Suprapubic skin (tissue), 4 donors: ENCODE results near the gene EDNRB. TPM values are rescaled to one million over a fixed set of nuclear protein-coding genes. Genes with fewer than 3 reads are reported as not detected.

Source experiments
- DNase-seq, 2 donors: peaks; one replicate each; pipeline ENCODE4 v3.0.0-alpha.2; 2019; ENCODE audit warnings: low spot score in 2 of 2
- H3K27ac ChIP-seq: fragments of 200-600 bp; sonication (generic); one replicate; pipeline ENCODE4 v1.5.1; 2019
- H3K27me3 ChIP-seq: fragments of 200-600 bp; sonication (generic); one replicate; pipeline ENCODE4 v1.5.1; 2019
- H3K36me3 ChIP-seq: fragments of 200-600 bp; sonication (generic); one replicate; pipeline ENCODE4 v1.5.1; 2019
- H3K4me1 ChIP-seq: fragments of 200-600 bp; sonication (generic); one replicate; pipeline ENCODE4 v1.5.1; 2019
- H3K4me3 ChIP-seq: fragments of 200-600 bp; sonication (generic); one replicate; pipeline ENCODE4 v1.5.1; 2019; ENCODE audit warnings: mild to moderate bottlenecking
- H3K9me3 ChIP-seq: fragments of 200-600 bp; sonication (generic); one replicate; pipeline ENCODE4 v1.5.1; 2019
- CTCF ChIP-seq, 2 donors: fragments of 200-600 bp in 1 of 2; fragments of 450-650 bp in 1 of 2; sonication (generic) in 1 of 2; IDR thresholded peaks; one replicate each; pipeline ENCODE4 v1.5.1; 2016 to 2019; ENCODE audit warnings: antibody characterized with exemption in 2 of 2, mild to moderate bottlenecking in 1 of 2, moderate library complexity in 1 of 2
- EP300 ChIP-seq: sonication (generic); formaldehyde crosslinking; IDR thresholded peaks from one replicate; pipeline ENCODE4 v1.6.1; 2017; ENCODE audit warnings: antibody characterized with exemption
- POLR2A ChIP-seq, 2 donors: fragments of 450-650 bp; IDR thresholded peaks; one replicate each; pipeline ENCODE4 v1.6.1; 2017; ENCODE audit warnings: antibody characterized with exemption in 2 of 2, mild to moderate bottlenecking in 2 of 2, moderate library complexity in 2 of 2
- POLR2AphosphoS5 ChIP-seq, 3 donors: sonication (generic); formaldehyde crosslinking; IDR thresholded peaks; one replicate each; pipeline ENCODE4 v1.6.1; 2017; ENCODE audit warnings: antibody characterized with exemption in 3 of 3
- WGBS: methylation state at CpG from one replicate; pipeline ENCODE4 v1.1.5; 2018; 5-methylcytosine and 5-hydroxymethylcytosine counted together
- total RNA-seq, 4 donors: library from RNA; depleted of rRNA; stranded (reverse); fragments of >200 nt; gene quantifications; one replicate each; pipeline ENCODE4 v1.1.0, GENCODE V29; 2016

Gene EDNRB
- total RNA-seq, 4 donors from 2014 or later: 22.9 to 35.2 (median 26.8) TPM

DNA sequence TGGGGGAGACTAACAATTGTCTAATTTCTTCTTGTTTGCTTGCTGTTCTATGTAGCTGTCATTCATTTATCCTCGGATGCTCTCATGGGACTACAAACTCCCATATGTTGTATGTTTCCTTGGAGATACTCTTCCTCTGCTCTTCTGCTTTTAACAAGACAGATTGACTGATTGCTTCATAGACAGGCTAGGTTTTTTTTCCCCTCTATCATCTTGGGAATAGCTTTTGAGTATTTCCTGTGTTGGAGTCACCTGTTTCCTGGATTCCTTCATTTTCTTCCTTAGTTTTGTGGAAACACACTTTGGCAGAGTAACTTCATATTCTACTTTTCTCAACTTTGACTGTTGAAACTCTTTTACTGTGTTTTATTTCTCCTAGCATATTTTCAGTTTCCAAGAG, 27.6 kb downstream of the EDNRB start:
- H3K4me1 ChIP-seq: no peaks in the 10 kb centered on the region
- H3K4me3 ChIP-seq: no peak overlapping the region
- H3K9me3 ChIP-seq: no peaks in the 10 kb centered on the region
- no peak for DNase-seq
- no peaks in the 10 kb centered on the region for H3K27me3 ChIP-seq
- H3K27ac ChIP-seq: no peak overlapping the region
- 69% methylated on average over 1 of the region's 1 CpG for WGBS
- no peak for TF ChIP-seq POLR2AphosphoS5 (IDR thresholded peaks at IDR 0.05)
- TF ChIP-seq POLR2A (IDR thresholded peaks at IDR 0.05): no peak
- TF ChIP-seq CTCF (IDR thresholded peaks at IDR 0.05): no peak
- TF ChIP-seq EP300: no peak
- H3K36me3 ChIP-seq: no peaks in the 10 kb centered on the region

GRCh38 chr13:77883328-77883727, 35.3 kb downstream of the EDNRB start:
- Histone ChIP-seq H3K9me3 (no peaks in the 10 kb centered on the region), H3K27me3 (no peaks in the 10 kb centered on the region), H3K4me3 (no peak overlapping the region), H3K27ac (no peak overlapping the region), H3K36me3 (no peaks in the 10 kb centered on the region), H3K4me1 (no peaks in the 10 kb centered on the region)
- TF ChIP-seq EP300: no peak
- TF ChIP-seq POLR2A (IDR thresholded peaks at IDR 0.05): no peak
- TF ChIP-seq CTCF (IDR thresholded peaks at IDR 0.05): no peak
- TF ChIP-seq POLR2AphosphoS5 (IDR thresholded peaks at IDR 0.05): no peak
- DNase-seq: no peak
- 91% methylated on average over 2 of the region's 2 CpGs for WGBS

DNA sequence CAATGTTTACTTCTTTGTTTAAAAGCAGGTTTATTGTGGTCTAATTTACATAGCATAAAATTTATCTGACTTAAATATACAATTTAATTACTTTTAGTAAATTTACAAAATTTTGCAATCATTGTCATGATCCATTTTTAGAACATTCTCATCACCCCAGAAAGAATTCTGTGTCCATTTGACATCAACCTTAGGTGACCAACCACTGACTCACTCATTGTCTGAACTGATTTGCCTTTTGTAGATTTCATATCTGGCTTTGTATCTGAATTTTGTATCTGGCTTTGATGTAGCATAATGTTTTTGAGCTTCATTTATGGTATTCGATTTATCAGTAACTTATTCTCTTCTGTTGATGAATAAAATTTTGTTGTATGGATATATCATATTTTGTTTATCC, 40.4 kb downstream of the EDNRB start:
- Histone ChIP-seq H3K9me3 (no peaks in the 10 kb centered on the region), H3K4me1 (no peaks in the 10 kb centered on the region), H3K27me3 (no peaks in the 10 kb centered on the region), H3K4me3 (no peak overlapping the region), H3K27ac (no peak overlapping the region), H3K36me3 (no peaks in the 10 kb centered on the region)
- 93% methylated on average over 1 of the region's 1 CpG for WGBS
- TF ChIP-seq POLR2A (IDR thresholded peaks at IDR 0.05): no peak
- TF ChIP-seq POLR2AphosphoS5 (IDR thresholded peaks at IDR 0.05): no peak
- no peak for TF ChIP-seq CTCF (IDR thresholded peaks at IDR 0.05)
- TF ChIP-seq EP300: no peak
- no peak for DNase-seq

- Histone ChIP-seq H3K27ac (no peak overlapping the region), H3K4me1 (no peaks in the 10 kb centered on the region), H3K27me3 (no peaks in the 10 kb centered on the region), H3K4me3 (no peak overlapping the region), H3K9me3 (no peaks in the 10 kb centered on the region), H3K36me3 (no peaks in the 10 kb centered on the region)
- no peak for DNase-seq
- TF ChIP-seq EP300: no peak
- TF ChIP-seq CTCF (IDR thresholded peaks at IDR 0.05): no peak
- TF ChIP-seq POLR2AphosphoS5 (IDR thresholded peaks at IDR 0.05): no peak
- TF ChIP-seq POLR2A (IDR thresholded peaks at IDR 0.05): no peak
- WGBS: 71% methylated on average over 2 of the region's 2 CpGs
These were observed 42.5 kb downstream of the EDNRB start for GRCh38 chr13:77876176-77876575.

DNA sequence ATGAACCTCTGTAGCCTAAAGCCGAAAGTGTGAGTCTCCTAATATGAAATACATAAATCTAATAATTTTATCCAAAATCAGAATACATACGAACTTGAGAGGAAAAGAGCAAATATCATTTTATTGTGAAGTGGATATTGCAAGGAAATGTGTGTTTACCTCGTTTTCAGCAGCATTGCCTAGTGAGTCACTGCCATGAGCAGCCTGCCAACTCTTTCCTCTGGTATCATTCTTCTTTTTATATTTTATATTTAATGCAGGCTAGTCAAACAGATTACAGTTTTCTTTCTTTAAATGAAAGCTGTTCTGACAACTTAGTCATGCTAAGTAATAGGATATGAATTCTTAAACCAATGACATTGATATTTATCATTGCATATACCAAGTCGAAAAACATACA, 44.2 kb downstream of the EDNRB start:
- no peaks in the 10 kb centered on the region for H3K9me3 ChIP-seq
- no peak overlapping the region for H3K4me3 ChIP-seq
- H3K27me3 ChIP-seq: no peaks in the 10 kb centered on the region
- H3K27ac ChIP-seq: no peak overlapping the region
- TF ChIP-seq CTCF (IDR thresholded peaks at IDR 0.05): no peak
- TF ChIP-seq POLR2A (IDR thresholded peaks at IDR 0.05): no peak
- no peak for TF ChIP-seq EP300
- no peak for TF ChIP-seq POLR2AphosphoS5 (IDR thresholded peaks at IDR 0.05)
- no peak for DNase-seq
- WGBS: 70% methylated on average over 4 of the region's 4 CpGs
- H3K4me1 ChIP-seq: no peaks in the 10 kb centered on the region
- H3K36me3 ChIP-seq: no peaks in the 10 kb centered on the region
